Measurements from ENCODE around the gene MARCHF3.
"Not testable (repeated sequence)": the region's sequence is repeated elsewhere in the genome, so short reads cannot be mapped to it uniquely, and the experiment has no call there.

Gene MARCHF3

GRCh38 chr5:126953640-126954039, 76.7 kb downstream of the MARCHF3 start:
- DNase-seq (ENCODE audit: low spot score): no peak

- DNase-seq (ENCODE audit: low spot score): no peak
Observed at GRCh38 chr5:126949475-126949874, 80.9 kb downstream of the MARCHF3 start.

- no peak for DNase-seq (ENCODE audit: low spot score)
Observed at GRCh38 chr5:126948453-126948852, 81.9 kb downstream of the MARCHF3 start.

GRCh38 chr5:126948011-126948355, 82.4 kb downstream of the MARCHF3 start:
- no peak for DNase-seq (ENCODE audit: low spot score)

- no peak for DNase-seq (ENCODE audit: low spot score)
Observed at GRCh38 chr5:126947146-126948010, 83.0 kb downstream of the MARCHF3 start.

GRCh38 chr5:126942908-126943307, 87.5 kb downstream of the MARCHF3 start:
- not testable (repeated sequence) for DNase-seq (ENCODE audit: low spot score)

- no peak for DNase-seq (ENCODE audit: low spot score)
Observed at GRCh38 chr5:126941403-126941802, 89.0 kb downstream of the MARCHF3 start.

GRCh38 chr5:126939887-126940286, 90.5 kb downstream of the MARCHF3 start:
- DNase-seq (ENCODE audit: low spot score): no peak

GRCh38 chr5:126938466-126938865, 91.9 kb downstream of the MARCHF3 start:
- DNase-seq (ENCODE audit: low spot score): no peak

- DNase-seq (ENCODE audit: low spot score): no peak
Observed at GRCh38 chr5:126937771-126938170, 92.6 kb downstream of the MARCHF3 start.

- DNase-seq (ENCODE audit: low spot score): no peak
Observed at GRCh38 chr5:126936775-126937418, 93.5 kb downstream of the MARCHF3 start.

- DNase-seq (ENCODE audit: low spot score): no peak
Observed at GRCh38 chr5:126931963-126932660, 98.2 kb downstream of the MARCHF3 start.

GRCh38 chr5:126928041-126928440, 102.3 kb downstream of the MARCHF3 start:
- DNase-seq (ENCODE audit: low spot score): no peak

- no peak for DNase-seq (ENCODE audit: low spot score)
Observed at GRCh38 chr5:126927429-126927828, 102.9 kb downstream of the MARCHF3 start.

- no peak for DNase-seq (ENCODE audit: low spot score)
Observed at GRCh38 chr5:126926187-126926586, 104.2 kb downstream of the MARCHF3 start.

- DNase-seq (ENCODE audit: low spot score): no peak
Observed at GRCh38 chr5:126925482-126925881, 104.9 kb downstream of the MARCHF3 start.

- DNase-seq (ENCODE audit: low spot score): no peak
Observed at GRCh38 chr5:126924331-126925033, 105.9 kb downstream of the MARCHF3 start.

GRCh38 chr5:126921241-126922091, 108.9 kb downstream of the MARCHF3 start:
- no peak for DNase-seq (ENCODE audit: low spot score)

- no peak for DNase-seq (ENCODE audit: low spot score)
Observed at GRCh38 chr5:126920291-126920690, 110.1 kb downstream of the MARCHF3 start.

GRCh38 chr5:126919566-126919965, 110.8 kb downstream of the MARCHF3 start:
- DNase-seq (ENCODE audit: low spot score): no peak

- DNase-seq (ENCODE audit: low spot score): no peak
Observed at GRCh38 chr5:126918615-126918957, 111.8 kb downstream of the MARCHF3 start.
